ENCODE data around the gene ARRB2.

DNA sequence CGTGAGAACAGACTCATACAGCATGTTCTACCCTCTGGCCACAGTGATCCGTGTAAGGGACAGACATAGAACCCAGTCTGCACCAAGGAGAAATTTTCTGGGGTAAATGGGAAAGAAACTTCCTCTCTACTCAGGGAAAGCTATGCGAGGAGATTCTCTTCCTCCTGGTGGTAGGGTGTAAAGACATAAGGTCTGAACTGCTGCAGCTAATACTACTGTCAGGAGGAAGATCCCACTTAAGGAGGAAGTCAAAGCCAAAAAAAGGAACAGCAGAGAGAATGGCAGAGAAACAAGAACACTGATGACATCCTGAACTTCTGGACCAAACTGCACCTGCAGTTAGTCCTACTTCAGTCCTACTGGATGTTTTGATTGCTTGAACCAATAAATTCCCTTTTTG lies 54.2 kb downstream of the ARRB2 start:
- TF ChIP-seq EZH2 (IDR thresholded peaks at IDR 0.05; ENCODE audit: insufficient read depth, poor library complexity, severe bottlenecking) = no peak
- no peak for TF ChIP-seq EZH2phosphoT487 (IDR thresholded peaks at IDR 0.05; ENCODE audit: insufficient read depth, low read depth)
